GM19452 (cell line): ENCODE measurements around the gene NEURL1.
"Not testable (repeated sequence)": the region's sequence is repeated elsewhere in the genome, so short reads cannot be mapped to it uniquely, and the experiment has no call there.

Experiments
- ATAC-seq: cut with Tn5 transposase; IDR thresholded peaks from one replicate; pipeline ENCODE4 v1.9.1; 2021; ENCODE audit not compliant: unreplicated experiment

NEURL1 gene

DNA sequence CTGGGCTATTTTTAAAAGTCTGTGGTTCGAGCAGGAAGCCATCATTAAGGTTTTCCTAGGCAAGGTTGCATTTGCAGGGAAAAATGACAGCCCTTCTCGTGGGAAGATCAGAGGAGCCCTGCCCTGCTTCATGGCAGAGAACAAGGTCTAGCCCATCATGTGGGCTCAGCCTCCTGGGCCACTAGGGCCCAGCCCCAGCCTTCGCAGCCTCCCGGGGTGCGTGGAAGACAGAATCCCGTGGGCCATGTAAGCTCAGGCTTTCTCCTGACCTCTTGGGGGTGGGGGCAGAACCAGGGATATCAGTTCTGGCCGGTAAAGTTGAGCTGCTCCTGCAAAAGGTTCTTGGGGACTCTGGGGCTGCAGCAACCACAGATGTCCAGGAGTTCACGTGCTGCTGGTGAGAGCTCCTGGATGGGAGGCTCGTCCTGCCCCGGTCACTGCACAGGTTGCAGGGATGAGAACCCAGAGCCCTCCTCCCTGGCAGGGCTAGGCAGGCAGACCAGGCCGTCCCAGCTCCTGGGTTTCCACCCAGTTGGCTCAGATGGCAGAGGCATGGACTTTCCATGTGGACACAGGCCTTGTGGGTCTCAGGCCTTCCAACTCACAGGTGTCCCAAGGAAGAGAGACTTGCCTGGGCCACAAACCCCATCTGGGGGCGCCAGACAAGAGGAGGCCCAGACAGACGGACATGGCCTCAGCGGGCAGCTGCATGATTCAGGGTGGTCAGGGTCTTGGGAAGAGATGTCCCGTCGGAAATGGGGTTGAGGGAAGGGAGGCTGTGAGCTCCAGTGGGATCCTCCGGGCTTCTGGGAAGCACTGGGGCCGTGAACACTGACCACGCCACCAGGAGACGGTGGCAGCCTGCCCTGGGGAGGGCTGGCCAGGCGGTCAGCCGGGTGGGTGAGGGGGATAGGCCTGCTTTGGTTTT is 126.2 kb downstream of the NEURL1 start:
- ATAC-seq: no peak

GRCh38 chr10:103620352-103620740 is 126.8 kb downstream of the NEURL1 start:
- ATAC-seq: no peak

DNA sequence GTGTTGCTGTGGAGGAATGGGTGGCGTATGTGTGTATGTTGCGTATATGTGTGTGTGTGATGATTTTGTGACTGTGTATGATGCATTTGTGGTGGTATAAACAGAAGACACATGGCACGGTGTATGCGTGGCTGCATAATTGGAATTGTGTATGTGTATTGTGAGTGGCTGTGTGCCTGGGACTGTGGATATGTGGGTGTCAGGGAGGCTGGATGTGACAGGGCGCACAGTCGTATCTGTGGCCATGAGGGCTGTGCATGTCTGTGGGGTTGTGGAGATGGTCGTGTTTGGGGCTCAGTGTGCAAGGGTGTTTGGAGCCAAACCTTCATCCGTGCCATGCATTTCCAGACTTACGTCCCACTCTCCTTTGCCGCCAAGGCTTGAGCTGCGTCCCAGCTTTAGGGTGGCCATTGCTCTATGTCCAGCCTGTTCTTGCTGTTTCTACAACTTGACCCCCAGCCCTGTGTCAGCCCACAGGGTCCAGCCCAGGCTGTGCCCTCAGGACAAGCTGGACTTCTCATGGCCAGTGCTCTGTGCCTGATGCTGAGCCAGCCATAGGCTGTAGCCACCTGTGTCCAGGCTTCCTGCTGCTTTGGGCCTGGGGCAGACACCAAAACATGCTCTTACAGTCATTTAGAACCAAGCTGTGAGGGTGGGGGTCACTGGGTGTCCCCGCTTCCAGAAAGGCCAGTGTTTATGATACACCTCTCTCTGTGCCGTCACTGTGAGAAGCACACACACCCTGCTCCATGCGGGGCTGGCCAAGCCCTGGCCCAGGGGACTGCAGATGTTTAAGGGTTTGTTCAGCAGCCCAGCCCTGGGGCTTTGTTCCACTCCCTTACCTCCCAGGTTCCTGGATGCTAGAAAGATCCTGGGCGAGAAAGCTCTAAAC is 127.6 kb downstream of the NEURL1 start:
- no peak for ATAC-seq

DNA sequence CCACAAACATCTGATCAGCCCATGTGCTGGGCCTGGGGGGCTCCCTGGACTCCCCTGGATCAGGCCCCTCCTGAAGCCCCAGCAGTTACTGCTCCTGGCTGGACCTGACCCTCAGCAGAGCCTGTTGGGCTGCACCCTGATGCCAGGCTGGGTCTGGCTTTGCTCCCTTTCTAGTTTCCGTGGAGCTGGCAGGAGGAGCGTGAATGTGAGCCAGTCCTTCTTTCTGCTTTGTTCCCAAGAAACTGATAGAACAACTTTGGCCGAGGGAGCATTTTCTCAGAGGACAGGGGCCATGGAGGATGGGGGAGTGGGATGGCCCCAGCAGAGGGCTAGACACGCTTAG is 128.2 kb downstream of the NEURL1 start:
- ATAC-seq: no peak

- no peak for ATAC-seq
Measured at GRCh38 chr10:103622286-103622685, 128.8 kb downstream of the NEURL1 start.

GRCh38 chr10:103622935-103623574 is 129.6 kb downstream of the NEURL1 start:
- ATAC-seq: no peak

GRCh38 chr10:103626178-103626577 is 132.7 kb downstream of the NEURL1 start:
- ATAC-seq: no peak

- ATAC-seq: no peak
Measured at GRCh38 chr10:103627111-103627892, 133.8 kb downstream of the NEURL1 start.

DNA sequence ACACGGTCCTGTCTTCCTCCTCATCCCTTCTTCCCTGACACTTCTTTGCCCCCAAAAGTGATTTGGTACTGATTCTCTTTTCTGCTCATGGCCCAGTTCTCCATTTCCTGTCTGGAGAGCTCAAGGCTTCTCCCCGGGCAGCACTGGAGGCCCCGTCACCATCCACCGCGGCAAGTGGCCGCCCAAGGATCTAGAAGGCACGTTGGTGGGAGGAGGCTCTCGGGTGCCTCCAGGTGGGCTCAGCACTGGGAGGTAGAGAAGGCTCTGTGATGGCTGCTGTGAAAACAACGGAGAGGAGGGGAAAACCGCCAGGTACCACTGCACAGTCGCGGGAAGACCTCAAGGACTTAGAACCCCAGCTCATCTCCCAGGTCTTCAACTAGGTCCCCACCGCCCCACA is 134.4 kb downstream of the NEURL1 start:
- no peak for ATAC-seq

DNA sequence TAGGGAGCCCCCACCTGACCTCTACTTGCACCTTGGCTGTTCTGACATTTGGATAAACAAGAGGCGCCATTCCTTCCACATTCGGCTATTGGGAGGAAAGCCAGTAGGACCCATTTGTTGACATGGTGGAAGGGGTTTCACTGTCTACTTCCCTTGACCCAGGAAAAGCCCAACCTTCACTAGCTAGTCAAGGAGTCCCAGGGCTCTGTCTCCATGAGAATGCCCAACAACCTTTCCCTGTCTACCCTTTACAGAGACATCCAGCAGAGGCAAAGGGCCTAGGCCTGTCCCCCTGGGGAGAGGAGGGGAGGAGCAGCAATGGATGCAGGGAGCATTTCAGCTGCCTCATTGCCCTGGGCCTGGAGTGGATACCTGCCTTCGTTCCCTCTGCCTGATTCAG is 136.1 kb downstream of the NEURL1 start:
- no peak for ATAC-seq

DNA sequence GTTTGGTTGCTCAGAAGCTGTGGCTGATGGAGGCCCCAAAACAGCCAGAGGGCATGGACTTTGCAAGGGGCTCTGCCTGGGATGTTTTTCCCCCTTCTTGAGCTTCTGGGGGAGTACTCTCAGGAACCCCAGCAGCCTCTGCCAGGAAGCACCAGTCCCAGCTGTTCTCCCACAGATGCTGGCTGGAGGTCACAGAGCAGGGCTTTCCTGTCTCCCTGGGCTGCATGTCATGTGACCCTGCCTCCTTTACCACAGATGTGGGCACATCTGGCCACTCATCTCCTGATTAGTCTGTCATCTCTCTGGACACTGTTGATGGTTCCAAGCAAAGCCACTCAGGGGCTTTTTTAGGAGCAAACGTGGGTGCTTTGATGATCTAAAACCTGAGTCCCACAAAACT is 136.7 kb downstream of the NEURL1 start:
- no peak for ATAC-seq

- no peak for ATAC-seq
Measured at GRCh38 chr10:103632247-103632642, 138.7 kb downstream of the NEURL1 start.

DNA sequence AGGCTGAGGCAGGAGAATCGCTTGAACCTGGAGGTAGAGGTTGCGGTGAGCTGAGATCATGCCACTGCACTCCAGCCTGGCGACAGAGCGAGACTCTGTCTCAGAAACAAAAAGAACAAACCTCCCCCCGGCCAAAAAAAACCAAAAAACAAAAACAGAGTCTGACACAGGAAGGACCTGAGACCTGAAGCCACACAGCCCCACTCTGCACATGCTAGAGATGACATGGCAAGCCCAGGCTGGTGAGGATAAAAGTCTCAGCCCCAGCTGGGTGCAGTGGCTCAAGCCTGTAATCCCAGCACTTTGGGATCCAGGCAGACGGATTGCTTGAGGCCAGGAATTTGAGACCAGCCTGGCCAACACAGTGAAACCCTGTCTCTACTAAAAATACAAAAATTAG is 139.4 kb downstream of the NEURL1 start:
- ATAC-seq: not testable (repeated sequence)

DNA sequence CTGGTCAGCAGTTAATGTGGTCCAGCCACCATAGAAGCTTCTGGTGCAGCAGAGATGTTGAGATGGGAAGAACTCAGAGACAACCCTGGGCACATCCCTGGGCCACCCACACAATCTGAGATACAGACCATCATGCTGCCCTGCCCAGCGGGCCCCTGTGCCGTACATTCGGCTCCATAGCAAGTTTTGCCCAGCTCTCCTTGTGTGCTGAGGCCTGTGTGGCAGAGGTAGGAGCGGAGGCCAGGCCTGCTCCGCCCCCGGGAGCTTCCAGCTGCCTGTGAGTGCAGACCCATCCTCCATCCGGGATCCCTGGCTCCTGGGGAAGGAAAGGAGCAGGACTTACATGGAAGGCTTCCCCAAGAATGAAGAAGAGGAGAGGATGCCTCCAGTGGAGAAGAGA is 140.3 kb downstream of the NEURL1 start:
- no peak for ATAC-seq

DNA sequence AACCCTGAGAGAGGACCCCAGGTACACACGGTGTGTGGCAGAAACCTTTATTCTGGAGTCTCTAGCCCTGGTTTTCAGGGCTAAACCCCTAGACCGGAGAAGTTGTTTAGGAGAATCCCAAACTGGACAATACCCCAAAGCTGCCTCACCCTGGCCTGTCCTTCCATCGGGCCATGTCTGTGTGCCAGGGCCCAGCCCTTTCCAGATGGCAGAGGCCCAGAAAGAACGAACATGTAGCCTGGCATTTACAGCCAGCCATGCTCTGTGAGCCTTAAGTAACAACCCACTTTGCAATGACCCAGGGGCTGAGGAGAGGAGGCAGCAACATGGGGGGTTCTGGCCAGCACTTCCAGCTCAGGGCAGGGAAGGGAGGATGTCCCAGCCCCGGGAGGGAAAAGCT is 142.1 kb downstream of the NEURL1 start:
- no peak for ATAC-seq

GRCh38 chr10:103636492-103636891 is 143.0 kb downstream of the NEURL1 start:
- ATAC-seq: no peak

DNA sequence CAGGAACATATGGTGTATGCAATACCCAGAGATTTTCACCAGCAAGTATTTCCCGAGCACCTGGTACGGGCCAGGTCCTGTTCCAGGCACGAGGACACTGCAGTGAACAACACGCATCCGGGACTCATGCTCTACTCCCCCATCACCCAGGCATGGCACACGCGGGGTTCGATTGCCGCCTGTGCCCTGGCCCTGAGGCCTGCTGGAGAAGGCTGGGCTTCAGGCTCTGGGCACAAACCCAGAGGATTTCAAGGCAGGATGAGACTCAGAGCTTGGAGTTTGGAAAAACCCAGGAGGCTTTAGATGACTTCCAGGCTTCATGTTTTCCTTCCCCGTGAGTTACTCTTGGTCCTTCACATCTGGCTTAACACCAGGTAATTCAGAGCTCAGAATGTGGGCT is 143.5 kb downstream of the NEURL1 start:
- no peak for ATAC-seq

- ATAC-seq: no peak
Measured at GRCh38 chr10:103637927-103638557, 144.5 kb downstream of the NEURL1 start.

GRCh38 chr10:103638948-103639347 is 145.4 kb downstream of the NEURL1 start:
- no peak for ATAC-seq

DNA sequence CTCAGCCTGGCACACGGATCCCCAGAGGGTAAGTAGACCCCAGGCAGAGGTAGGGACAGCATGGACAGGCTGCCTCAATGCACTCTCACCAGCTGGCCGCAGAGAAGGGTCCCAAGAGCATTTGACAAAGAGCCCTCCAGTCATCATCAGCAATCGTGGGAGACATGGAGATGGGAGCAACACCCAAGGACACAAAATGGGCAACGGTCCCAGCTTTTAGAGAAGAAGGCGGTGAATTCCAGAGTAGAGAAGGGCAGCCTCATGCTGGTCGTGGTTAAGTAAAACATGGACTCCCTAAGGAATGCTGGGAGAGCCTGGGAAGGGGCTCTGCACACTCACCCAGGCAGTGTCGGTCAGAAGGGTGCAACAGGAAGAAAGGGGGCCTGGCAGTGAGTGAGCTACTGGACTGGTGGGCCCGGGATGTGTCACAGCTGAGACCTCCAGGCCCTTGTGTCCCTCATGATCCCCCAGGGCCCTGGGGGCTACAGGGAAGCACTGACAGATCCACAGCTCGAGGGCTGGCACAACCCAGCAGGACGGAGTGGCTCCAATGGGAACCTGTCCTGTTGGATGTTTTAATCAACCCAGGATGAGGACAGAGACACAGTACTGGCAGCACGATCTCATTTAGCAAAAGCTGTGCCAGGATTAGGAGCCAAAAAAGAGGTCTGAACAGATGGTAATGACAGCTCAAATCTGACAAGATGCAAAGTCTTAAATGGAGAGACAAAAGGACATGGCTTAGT is 147.1 kb downstream of the NEURL1 start:
- ATAC-seq: no peak
